Measurements from ENCODE around the gene OR10R2. TPM values are rescaled to one million over a fixed set of nuclear protein-coding genes. Genes with fewer than 3 reads are reported as not detected.

The OR10R2 gene
- total RNA-seq, 1 experiment from 2014 or later = not detected

- Histone ChIP-seq H2BK5ac (ENCODE audit: insufficient read length, low read length) (no peak within 1 kb of the TSS), H3K4me1 (ENCODE audit: insufficient read depth, low read length) (no peaks in the 10 kb centered on the region), H3T11ph (ENCODE audit: low read length) (no peak within 1 kb of the TSS), H2BK120ac (ENCODE audit: low read depth, low read length, poor library complexity, severe bottlenecking) (no peak within 1 kb of the TSS), H3K23ac (ENCODE audit: insufficient read length, low read depth, low read length) (no peak within 1 kb of the TSS), H3K14ac (ENCODE audit: insufficient read depth, low read length) (no peak within 1 kb of the TSS), H3K18ac (ENCODE audit: insufficient read length, low read depth, low read length) (no peak within 1 kb of the TSS), H3K27me3 (ENCODE audit: insufficient read depth, low read length) (no peaks in the 10 kb centered on the region), H3K56ac (ENCODE audit: insufficient read length, low read depth, low read length) (no peak within 1 kb of the TSS), H3K79me1 (ENCODE audit: insufficient read depth, low read depth, low read length, poor library complexity, severe bottlenecking) (no peaks in the 10 kb centered on the region), H2BK12ac (ENCODE audit: insufficient read length, low read depth, low read length) (no peak within 1 kb of the TSS), H3K9me3 (ENCODE audit: control insufficient read depth, low read depth, low read length) (no peaks in the 10 kb centered on the region), H4K91ac (ENCODE audit: insufficient read length, low read depth, low read length) (no peak within 1 kb of the TSS), H3K4ac (ENCODE audit: low read depth, low read length) (no peak within 1 kb of the TSS), H3K27ac (ENCODE audit: insufficient read length, low read depth, low read length) (no peak within 1 kb of the TSS), H2BK15ac (ENCODE audit: low read depth, low read length) (no peak within 1 kb of the TSS), H2AK5ac (ENCODE audit: insufficient read length, low read length) (no peak within 1 kb of the TSS), H4K20me1 (ENCODE audit: control insufficient read depth, insufficient read depth, insufficient read length) (no peaks in the 10 kb centered on the region), H3K9ac (ENCODE audit: extremely low read depth, insufficient read length, low read length) (no peak within 1 kb of the TSS), H3K4me2 (ENCODE audit: insufficient read depth, insufficient read length, low read length) (no peak within 1 kb of the TSS), H3K79me2 (ENCODE audit: insufficient read depth, low read length) (no peaks in the 10 kb centered on the region), H2AFZ (ENCODE audit: low read length) (no peak within 1 kb of the TSS), H4K5ac (ENCODE audit: insufficient read length, low read depth, low read length) (no peak within 1 kb of the TSS), H2BK20ac (ENCODE audit: low read depth, low read length, poor library complexity, severe bottlenecking) (no peak within 1 kb of the TSS), H3K23me2 (ENCODE audit: insufficient read length, low read depth, low read length, poor library complexity, severe bottlenecking) (no peaks in the 10 kb centered on the region), H4K8ac (replicated peaks; ENCODE audit: insufficient read length, low read depth, low read length) (no peak within 1 kb of the TSS)
- no peaks in the 10 kb centered on the region for H3K27me3 Mint-ChIP-seq (ENCODE audit: low read depth)
- DNase-seq = no peak
- H3K9me3 Mint-ChIP-seq = no peaks in the 10 kb centered on the region
- no peak within 1 kb of the TSS for H3K27ac Mint-ChIP-seq
- no peak within 1 kb of the TSS for H3K4me3 Mint-ChIP-seq
- no CpG with 5 or more reads among the region's 2 CpGs for WGBS (ENCODE audit: extremely low coverage, insufficient read length, low lambda C conversion rate)
- TF ChIP-seq CTCF (conservative IDR thresholded peaks at IDR 0.05) = no peak
- no peaks in the 10 kb centered on the region for H3K4me1 Mint-ChIP-seq
- no peaks in the 10 kb centered on the region for H3K36me3 Mint-ChIP-seq (ENCODE audit: insufficient read depth in 1 of 3, low read depth in 3 of 3)
These were observed 10.5 kb upstream of the OR10R2 start, which contains the start of gene OR10K1 for GRCh38 chr1:158461534-158461933. Gene OR10K1, plus strand, starts transcription at chr1:158461834. Its CDS starts 3,728 bp downstream, at chr1:158465562.

Data from H9 (cell line).